Mucosa of descending colon (tissue), 3 donors: ENCODE results near the gene VPS35L. TPM values are rescaled to one million over a fixed set of nuclear protein-coding genes. Genes with fewer than 3 reads are reported as not detected.
A peak's percentile ranks its signal among the peaks of the same experiment; 100 is the strongest.

Experiments
- ATAC-seq: fragments of 200-7000 bp; cut with Tn5 transposase; one replicate; pipeline ENCODE4 v1.9.1; 2020; ENCODE audit warnings: mild to moderate bottlenecking, moderate library complexity
- DNase-seq, 3 donors: peaks; one replicate each; pipeline ENCODE4 v3.0.0-alpha.2; 2020
- H3K36me3 ChIP-seq: fragments of 200-600 bp; one replicate; pipeline ENCODE4 v1.8.0; 2021; ENCODE audit warnings: low read depth, mild to moderate bottlenecking
- H3K4me1 ChIP-seq: fragments of 200-600 bp; one replicate; pipeline ENCODE4 v1.8.0; 2021; ENCODE audit warnings: low read depth, mild to moderate bottlenecking
- H3K4me3 ChIP-seq: fragments of 200-600 bp; one replicate; pipeline ENCODE4 v1.8.0; 2021; ENCODE audit warnings: mild to moderate bottlenecking
- H3K9me3 ChIP-seq: fragments of 200-600 bp; one replicate; pipeline ENCODE4 v1.8.0; 2021; ENCODE audit warnings: mild to moderate bottlenecking
- intact Hi-C, 2 donors: fragments of 100-400 bp; cut with DNase I in 1 of 2; cut with micrococcal nuclease in 1 of 2; formaldehyde crosslinking; loops; one replicate each; pipeline versions ENCODE4 v1.11.0 to v1.11.1; 2022; cut with DNase I, micrococcal nuclease
- total RNA-seq, 3 donors: library from RNA; stranded (reverse); fragmentation: NEBNext Ultra II Directional in 2 of 3; extraction: Animal tissue kit (Norgen Biotek cat#: 25700) in 2 of 3; gene quantifications; one replicate each; pipeline versions ENCODE4 v1.2.1 to v1.2.4, GENCODE V29; 2021 to 2023
- TF ChIP-seq, protein P1 (sequence below): fragments of 200-600 bp; IDR thresholded peaks from one replicate; pipeline ENCODE4 v1.8.0; 2022; ENCODE audit warnings: antibody characterized with exemption, mild to moderate bottlenecking
- donor health status: DM: no; HTN: no; CAD: no; lungs with moderate emphysema.
- donor health status: DM: no; HTN: no; CAD: no.
- donor health status: DM: no; HTN: yes; CAD: no.

VPS35L gene
- total RNA-seq, 3 donors from 2014 or later, result 47.2 to 61.7 (median 61.4) TPM

DNA sequence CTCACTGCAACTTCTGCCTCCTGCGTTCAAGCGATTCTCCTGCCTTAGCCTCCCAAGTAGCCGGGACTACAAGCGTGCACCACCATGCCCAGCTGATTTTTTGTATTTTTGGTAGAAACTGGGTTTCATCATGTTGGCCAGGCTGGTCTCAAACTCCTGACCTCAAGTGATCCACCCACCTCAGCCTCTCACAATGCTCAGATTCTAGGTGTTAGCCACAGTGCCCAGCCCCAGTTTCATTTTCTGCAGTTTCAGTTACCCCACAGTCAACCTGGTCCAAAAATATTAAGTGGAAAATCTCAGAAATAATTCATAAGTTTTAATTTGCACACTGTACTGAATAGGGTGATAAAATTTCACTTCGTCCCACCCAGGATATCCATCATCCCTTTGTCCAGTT, 133.8 kb downstream of the VPS35L start:
- H3K9me3 ChIP-seq, result no peaks in the 10 kb centered on the region
- TF ChIP-seq, protein P1, sequence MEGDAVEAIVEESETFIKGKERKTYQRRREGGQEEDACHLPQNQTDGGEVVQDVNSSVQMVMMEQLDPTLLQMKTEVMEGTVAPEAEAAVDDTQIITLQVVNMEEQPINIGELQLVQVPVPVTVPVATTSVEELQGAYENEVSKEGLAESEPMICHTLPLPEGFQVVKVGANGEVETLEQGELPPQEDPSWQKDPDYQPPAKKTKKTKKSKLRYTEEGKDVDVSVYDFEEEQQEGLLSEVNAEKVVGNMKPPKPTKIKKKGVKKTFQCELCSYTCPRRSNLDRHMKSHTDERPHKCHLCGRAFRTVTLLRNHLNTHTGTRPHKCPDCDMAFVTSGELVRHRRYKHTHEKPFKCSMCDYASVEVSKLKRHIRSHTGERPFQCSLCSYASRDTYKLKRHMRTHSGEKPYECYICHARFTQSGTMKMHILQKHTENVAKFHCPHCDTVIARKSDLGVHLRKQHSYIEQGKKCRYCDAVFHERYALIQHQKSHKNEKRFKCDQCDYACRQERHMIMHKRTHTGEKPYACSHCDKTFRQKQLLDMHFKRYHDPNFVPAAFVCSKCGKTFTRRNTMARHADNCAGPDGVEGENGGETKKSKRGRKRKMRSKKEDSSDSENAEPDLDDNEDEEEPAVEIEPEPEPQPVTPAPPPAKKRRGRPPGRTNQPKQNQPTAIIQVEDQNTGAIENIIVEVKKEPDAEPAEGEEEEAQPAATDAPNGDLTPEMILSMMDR, result no peak
- intact Hi-C loops, result no loop called here
- DNase-seq, result no peak
- no peak overlapping the region for H3K4me3 ChIP-seq
- no peaks in the 10 kb centered on the region for H3K4me1 ChIP-seq
- ATAC-seq, result no peak
- H3K36me3 ChIP-seq, result no peaks in the 10 kb centered on the region

DNA sequence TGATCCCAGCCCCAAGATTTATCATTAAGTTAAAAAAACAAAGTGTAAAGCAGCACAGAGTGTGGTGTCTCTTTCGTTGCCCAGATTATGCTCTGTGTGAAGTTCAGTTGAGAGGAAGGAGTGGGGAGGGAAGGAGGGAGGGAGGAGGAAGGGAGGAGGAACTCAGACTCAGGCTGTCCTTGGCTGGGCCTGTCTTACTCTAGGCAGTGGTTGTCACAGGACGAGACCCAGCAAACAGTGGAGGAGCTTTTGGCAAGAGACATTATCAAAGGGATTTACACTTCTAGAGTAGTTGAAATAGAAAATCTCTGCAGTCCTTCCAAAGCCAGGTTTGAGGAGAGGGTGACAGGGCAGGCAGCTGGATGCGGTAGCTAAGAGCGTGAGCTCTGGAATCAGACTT, 134.7 kb downstream of the VPS35L start:
- H3K9me3 ChIP-seq, result no peaks in the 10 kb centered on the region
- intact Hi-C loops, result no loop called here
- ATAC-seq (peak; percentile 30), DNase-seq (no peak)
- TF ChIP-seq, protein P1, result no peak
- no peaks in the 10 kb centered on the region for H3K36me3 ChIP-seq
- no peaks in the 10 kb centered on the region for H3K4me1 ChIP-seq
- H3K4me3 ChIP-seq, result no peak overlapping the region

DNA sequence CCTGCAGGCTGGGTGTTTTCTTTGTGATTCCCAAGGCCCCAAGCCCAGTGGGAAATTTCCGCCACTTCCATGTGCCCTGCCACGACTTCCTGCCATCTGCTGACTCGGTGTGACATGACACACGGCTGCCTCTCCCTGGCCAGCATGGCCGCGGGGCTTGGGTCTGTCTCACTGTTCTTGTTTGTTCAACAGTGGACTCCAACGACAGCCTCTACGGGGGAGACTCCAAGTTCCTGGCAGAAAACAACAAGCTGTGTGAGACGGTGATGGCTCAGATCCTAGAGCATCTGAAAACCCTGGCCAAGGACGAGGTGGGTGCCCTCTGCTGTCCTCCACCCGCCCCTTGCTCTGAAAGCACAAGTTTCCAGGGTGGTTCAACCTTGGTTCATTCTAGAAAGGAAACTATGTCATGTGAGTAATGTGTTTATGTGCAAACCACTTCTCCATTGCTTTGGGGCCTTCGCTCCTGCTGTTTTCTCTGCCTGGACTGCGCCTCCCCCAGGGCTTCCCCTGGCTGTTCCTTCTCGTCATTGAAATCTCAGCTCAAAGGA, 135.7 kb downstream of the VPS35L start:
- Histone ChIP-seq H3K4me3 (no peak overlapping the region), H3K9me3 (no peaks in the 10 kb centered on the region), H3K4me1 (peaks cover 8% of the 10 kb centered on the region), H3K36me3 (no peaks in the 10 kb centered on the region)
- TF ChIP-seq, protein P1, result no peak
- ATAC-seq, result no peak
- intact Hi-C loops, result no loop called here
- no peak for DNase-seq

DNA sequence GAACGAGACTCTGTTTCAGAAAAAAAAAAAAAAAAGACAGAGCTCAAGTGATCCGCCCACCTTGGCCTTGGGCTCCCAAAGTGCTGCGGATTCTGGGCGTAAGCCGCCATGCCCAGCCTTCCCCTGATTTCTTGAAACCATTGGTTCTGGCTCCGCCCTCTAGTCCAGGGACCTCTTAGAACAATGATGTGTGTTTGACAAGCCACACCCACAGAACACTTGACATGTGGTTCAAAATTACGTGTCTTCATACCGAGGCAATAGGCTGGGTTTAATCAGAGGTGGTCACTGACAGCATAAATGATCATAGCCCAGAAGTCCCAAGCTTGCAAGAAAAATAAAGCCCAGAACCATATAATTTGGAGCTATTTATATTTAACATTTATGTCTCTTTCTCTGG, 139.5 kb downstream of the VPS35L start:
- Histone ChIP-seq H3K36me3 (no peaks in the 10 kb centered on the region), H3K4me3 (no peak overlapping the region), H3K9me3 (no peaks in the 10 kb centered on the region), H3K4me1 (peaks cover 41% of the 10 kb centered on the region)
- intact Hi-C loops, result no loop called here
- TF ChIP-seq, protein P1, result no peak
- no peak for ATAC-seq
- DNase-seq, result no peak

DNA sequence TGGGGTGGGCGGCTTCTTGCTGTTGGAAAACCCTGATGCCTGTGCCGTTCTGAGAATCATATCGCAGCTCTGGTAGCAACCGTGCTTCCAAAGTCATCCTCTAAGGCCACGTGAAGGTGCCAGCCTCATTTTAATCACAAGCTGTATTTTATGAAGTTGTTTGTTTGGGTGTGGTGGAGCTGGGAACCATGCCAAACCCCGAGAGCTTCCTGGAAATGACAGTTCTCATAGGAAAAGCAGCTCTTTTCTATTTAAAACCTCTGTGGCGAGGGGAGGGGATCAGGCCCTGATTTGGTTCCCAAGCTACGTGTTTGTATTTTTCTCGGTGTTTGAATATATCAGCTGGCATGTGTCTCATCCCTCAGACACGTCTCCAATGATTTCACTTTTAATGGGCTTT, 140.8 kb downstream of the VPS35L start:
- DNase-seq (peak; percentile 80 to 92 (median 86)), ATAC-seq (peak; percentile 76)
- H3K9me3 ChIP-seq, result no peaks in the 10 kb centered on the region
- peaks cover 53% of the 10 kb centered on the region for H3K4me1 ChIP-seq
- H3K36me3 ChIP-seq, result peaks cover 3% of the 10 kb centered on the region
- no peak overlapping the region for H3K4me3 ChIP-seq
- intact Hi-C loops, result no loop called here
- TF ChIP-seq, protein P1, result no peak

DNA sequence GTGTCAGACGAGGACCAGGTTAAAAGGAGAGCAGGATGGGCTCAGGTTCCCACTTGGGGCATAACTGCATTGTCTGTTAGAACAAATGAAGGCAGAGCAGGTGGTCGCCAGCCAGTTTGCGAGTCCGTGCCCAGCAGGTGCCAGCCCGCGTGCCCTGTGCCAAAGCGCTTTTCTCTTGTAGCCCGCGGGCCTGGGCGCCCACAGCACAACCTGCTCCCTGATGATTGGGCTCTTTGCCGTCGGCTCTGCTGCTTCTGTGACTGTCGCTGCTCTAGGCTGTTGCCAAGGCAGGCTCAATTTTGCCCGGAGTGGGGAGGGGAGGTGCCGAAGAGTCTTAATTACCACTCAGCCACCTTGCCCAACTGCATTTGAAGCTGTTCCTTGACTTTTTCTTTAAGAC, 141.5 kb downstream of the VPS35L start:
- intact Hi-C loops, result no loop called here
- ATAC-seq, result no peak
- TF ChIP-seq, protein P1, result no peak
- Histone ChIP-seq H3K36me3 (peaks cover 3% of the 10 kb centered on the region), H3K4me1 (peaks cover 53% of the 10 kb centered on the region), H3K4me3 (no peak overlapping the region), H3K9me3 (no peaks in the 10 kb centered on the region)
- DNase-seq, result peak in 2 of 3 donors; percentile 48 to 63
